DND-41 (cell line): Measurements from ENCODE around the gene DLGAP5.

ENCODE experiments used
- CTCF ChIP-seq: IDR thresholded peaks from 2 replicates; pipeline ENCODE4 v1.5.1; 2012; ENCODE audit warnings: borderline replicate concordance, low read length, moderate library complexity, mild to moderate bottlenecking; ENCODE audit not compliant: poor library complexity, severe bottlenecking; ENCODE audit errors: extremely low read depth
- EZH2 ChIP-seq: IDR thresholded peaks from 3 replicates; pipeline ENCODE4 v1.6.1; 2012; ENCODE audit warnings: borderline replicate concordance, low read depth, mild to moderate bottlenecking, moderate library complexity, low read length, inconsistent platforms; ENCODE audit not compliant: severe bottlenecking

DNA sequence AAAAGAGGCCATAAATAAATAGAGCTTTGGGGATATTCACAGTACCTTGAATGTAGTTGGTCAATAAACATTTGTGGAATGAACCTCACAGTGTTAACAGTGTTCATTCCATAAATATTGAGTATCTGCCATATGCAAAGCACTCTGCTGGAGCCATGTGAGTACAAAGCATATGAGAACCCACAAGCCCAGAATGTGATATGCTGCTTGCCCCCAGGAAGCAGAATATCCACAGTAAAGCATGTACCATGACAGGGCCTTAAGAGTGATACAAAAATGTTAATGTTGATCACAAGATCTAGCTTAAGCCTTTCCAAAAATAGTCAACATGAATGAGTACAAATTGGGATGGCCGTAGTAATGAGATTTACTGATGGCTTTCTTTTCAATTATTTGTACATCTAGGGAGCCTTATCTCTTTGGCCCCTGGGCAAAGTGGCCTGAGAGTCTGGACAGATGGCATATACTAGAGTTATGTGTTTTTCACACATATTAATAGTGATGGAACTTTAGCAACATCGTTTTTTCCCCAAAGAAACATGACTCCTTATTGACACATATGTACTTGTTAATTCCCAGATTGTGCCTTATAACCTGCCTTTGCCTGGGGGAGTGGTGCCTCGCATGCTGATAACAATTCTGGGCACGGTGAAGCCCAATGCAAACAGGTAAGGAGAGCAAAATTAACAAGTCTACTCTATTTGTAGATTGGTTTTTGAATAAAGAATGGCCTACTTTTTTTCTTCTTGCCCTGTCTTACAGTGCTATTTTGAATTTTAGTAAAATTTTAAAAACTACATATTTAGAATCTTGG lies 51.5 kb downstream of the DLGAP5 start:
- TF ChIP-seq CTCF (no peak), EZH2 (no peak)
